ENCODE measurements around the gene PNISR.

The PNISR gene

GRCh38 chr6:99458319-99458718 is 33.2 kb upstream of the PNISR start:
- no peaks in the 10 kb centered on the region for H3K27me3 ChIP-seq
- intact Hi-C loops (cut with DNase I; ENCODE audit: low total_unique reads), result no loop called here
- no peak overlapping the region for H3K27ac ChIP-seq
- H3K9me3 ChIP-seq, result peaks cover 0 to 11% (median 7%) of the 10 kb centered on the region in 3 donors
- H3K4me1 ChIP-seq, result no peaks in the 10 kb centered on the region
- DNase-seq, result no peak
- H3K36me3 ChIP-seq, result peaks cover 0 to 25% (median 9%) of the 10 kb centered on the region in 3 donors
- TF ChIP-seq, protein P1, sequence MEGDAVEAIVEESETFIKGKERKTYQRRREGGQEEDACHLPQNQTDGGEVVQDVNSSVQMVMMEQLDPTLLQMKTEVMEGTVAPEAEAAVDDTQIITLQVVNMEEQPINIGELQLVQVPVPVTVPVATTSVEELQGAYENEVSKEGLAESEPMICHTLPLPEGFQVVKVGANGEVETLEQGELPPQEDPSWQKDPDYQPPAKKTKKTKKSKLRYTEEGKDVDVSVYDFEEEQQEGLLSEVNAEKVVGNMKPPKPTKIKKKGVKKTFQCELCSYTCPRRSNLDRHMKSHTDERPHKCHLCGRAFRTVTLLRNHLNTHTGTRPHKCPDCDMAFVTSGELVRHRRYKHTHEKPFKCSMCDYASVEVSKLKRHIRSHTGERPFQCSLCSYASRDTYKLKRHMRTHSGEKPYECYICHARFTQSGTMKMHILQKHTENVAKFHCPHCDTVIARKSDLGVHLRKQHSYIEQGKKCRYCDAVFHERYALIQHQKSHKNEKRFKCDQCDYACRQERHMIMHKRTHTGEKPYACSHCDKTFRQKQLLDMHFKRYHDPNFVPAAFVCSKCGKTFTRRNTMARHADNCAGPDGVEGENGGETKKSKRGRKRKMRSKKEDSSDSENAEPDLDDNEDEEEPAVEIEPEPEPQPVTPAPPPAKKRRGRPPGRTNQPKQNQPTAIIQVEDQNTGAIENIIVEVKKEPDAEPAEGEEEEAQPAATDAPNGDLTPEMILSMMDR (IDR thresholded peaks at IDR 0.05), result no peak
- H3K4me3 ChIP-seq, result no peak overlapping the region

DNA sequence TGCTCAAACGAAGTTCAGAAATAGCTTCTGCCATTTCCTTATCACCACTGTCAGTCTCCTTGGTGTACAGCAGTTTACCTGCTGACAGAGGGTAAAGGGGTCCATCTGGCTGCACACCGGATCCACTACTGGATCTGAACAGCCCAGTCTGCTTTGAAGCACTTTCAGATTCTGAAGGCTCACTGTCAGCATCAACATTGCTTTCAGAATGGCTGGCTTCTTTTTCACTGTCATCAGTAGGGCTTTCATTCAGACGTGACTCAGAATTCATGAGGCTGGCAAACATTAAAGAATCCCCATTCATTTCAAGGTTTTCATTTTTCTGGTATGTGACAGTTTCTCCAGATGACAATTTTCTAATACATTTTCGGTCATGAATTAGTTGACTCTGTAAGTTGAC is 21.0 kb upstream of the PNISR start:
- H3K9me3 ChIP-seq, result no peaks in the 10 kb centered on the region
- intact Hi-C loops (cut with DNase I; ENCODE audit: low total_unique reads), result no loop called here
- TF ChIP-seq, protein P1 (IDR thresholded peaks at IDR 0.05), result no peak
- peaks cover 5 to 21% (median 7%) of the 10 kb centered on the region in 3 donors for H3K36me3 ChIP-seq
- DNase-seq, result no peak
- no peak overlapping the region for H3K27ac ChIP-seq
- no peak overlapping the region for H3K4me3 ChIP-seq
- H3K27me3 ChIP-seq, result no peaks in the 10 kb centered on the region
- H3K4me1 ChIP-seq, result no peaks in the 10 kb centered on the region

DNA sequence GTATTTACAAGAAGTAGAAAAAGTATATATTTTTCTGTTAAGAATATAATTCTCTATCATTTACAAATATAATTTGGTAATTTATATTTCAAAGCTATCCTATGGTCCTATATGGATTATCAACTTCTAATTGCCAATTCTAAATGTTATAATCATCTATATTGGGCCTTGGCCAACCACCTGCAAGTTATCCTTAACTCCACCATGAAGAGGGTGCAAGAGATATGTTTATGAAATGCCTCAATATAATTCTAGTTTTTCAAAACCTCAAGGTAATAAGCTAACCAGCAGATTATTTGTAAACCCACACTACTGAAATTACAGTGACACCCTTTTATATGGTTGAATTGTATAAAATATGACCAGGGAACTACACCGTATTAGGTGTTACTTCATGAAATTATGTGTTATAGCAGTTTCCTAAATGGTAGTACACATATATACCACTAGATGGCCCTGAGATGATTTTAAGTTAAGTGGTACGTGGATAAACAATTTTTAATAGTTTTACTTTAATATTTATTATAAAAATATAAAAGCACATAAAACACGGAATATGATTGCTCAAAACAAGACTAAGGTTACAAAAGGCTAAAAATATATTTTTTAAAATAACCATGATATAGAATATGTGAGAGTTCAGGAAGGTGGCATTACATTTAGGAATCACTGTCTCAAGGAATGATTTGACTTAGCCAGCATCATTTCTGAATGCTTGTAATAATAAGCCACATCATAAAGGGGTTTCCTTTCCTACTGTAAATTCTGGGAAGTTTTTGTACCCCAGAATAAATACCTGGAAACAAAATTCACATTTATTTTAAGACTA is 9.8 kb upstream of the PNISR start:
- no peaks in the 10 kb centered on the region for H3K9me3 ChIP-seq
- no peak overlapping the region for H3K27ac ChIP-seq
- no peaks in the 10 kb centered on the region for H3K27me3 ChIP-seq
- intact Hi-C loops (cut with DNase I; ENCODE audit: low total_unique reads), result no loop called here
- no peak for DNase-seq
- no peaks in the 10 kb centered on the region for H3K4me1 ChIP-seq
- TF ChIP-seq, protein P1 (IDR thresholded peaks at IDR 0.05), result peak; percentile 43 to 72
- peaks cover 0 to 26% (median 14%) of the 10 kb centered on the region in 3 donors for H3K36me3 ChIP-seq
- no peak overlapping the region for H3K4me3 ChIP-seq

GRCh38 chr6:99432877-99433276 is 7.8 kb upstream of the PNISR start:
- no peak for DNase-seq
- intact Hi-C loops (cut with DNase I; ENCODE audit: low total_unique reads), result no loop called here
- Histone ChIP-seq H3K4me3 (no peak overlapping the region), H3K4me1 (peaks cover 0 to 4% (median under 1%) of the 10 kb centered on the region in 4 donors), H3K27ac (no peak overlapping the region), H3K9me3 (no peaks in the 10 kb centered on the region), H3K27me3 (no peaks in the 10 kb centered on the region), H3K36me3 (peaks cover 0 to 20% (median 14%) of the 10 kb centered on the region in 3 donors)
- TF ChIP-seq, protein P1 (IDR thresholded peaks at IDR 0.05), result no peak

DNA sequence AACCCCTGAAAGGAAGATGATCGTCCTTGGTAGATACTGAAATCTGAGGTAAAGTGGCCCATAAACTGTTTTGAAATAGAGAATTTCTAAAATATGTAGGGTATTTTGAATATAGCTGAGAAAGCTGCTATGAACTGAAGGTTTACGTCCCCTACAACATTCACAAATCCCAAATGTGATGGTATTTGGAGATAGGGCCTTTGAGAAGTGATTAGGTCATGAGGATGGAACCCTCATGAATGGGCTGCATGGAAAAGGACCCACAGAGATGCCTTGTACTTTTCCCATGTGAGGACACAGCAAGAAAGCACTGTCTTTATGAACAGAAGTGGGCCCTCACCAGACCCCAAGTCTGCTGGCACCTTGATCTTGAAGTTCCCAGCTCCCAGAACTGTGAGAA is 6.8 kb upstream of the PNISR start:
- Histone ChIP-seq H3K4me1 (peaks cover 0 to 13% (median 10%) of the 10 kb centered on the region in 4 donors), H3K36me3 (peaks cover 0 to 20% (median 10%) of the 10 kb centered on the region in 3 donors), H3K27ac (no peak overlapping the region), H3K27me3 (no peaks in the 10 kb centered on the region), H3K4me3 (no peak overlapping the region), H3K9me3 (no peaks in the 10 kb centered on the region)
- TF ChIP-seq, protein P1 (IDR thresholded peaks at IDR 0.05), result no peak
- no peak for DNase-seq
- intact Hi-C loops (cut with DNase I; ENCODE audit: low total_unique reads), result no loop called here
